GM21515 (cell line): ENCODE results near the gene BMP2K.

ENCODE experiments used
- ATAC-seq: cut with Tn5 transposase; IDR thresholded peaks from one replicate; pipeline ENCODE4 v1.9.1; 2021; ENCODE audit not compliant: unreplicated experiment

The BMP2K gene

DNA sequence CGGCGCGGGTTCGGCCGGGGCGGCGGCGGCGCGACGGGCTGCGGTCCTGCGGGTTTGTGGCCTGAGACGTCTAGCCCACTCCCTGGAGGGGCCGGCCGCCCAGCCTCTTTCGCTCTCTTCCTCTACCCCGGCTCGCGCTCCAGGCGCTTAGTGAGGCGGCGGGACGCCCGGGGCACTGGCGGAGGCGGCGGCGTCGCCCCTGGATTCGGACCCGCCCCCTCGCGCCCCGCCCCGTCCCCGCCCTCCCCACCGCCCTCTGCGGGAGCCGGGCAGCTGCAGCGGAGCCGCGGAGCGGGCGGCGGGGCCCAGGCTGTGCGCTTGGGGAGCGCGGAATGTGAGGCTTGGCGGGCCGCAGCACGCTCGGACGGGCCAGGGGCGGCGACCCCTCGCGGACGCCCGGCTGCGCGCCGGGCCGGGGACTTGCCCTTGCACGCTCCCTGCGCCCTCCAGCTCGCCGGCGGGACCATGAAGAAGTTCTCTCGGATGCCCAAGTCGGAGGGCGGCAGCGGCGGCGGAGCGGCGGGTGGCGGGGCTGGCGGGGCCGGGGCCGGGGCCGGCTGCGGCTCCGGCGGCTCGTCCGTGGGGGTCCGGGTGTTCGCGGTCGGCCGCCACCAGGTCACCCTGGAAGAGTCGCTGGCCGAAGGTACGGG is at the start of gene BMP2K:
Gene BMP2K (plus strand): TSS at position 272 of the 650 bp plus-strand sequence. CDS start 194 bp downstream, at position 466.
- ATAC-seq: peak; percentile 71

DNA sequence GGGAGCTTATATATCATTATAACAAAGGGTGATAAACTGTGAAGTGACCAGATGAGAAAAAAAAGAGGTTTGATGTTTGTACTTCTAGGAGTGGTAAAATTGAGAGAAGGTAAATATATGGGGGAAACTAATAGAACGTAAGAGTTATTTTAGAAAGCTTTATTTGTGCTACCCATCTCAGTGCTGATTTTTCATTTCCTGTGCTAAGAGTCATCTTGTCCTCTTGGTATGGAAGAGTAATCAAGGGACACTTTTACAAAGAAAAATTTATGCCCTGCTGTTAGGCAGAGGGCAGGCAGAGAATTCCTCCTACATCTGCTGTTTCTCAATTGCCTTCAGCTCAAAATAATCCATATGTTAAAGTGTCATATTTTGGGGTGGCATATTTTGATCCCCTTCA is 49.6 kb upstream of the BMP2K start:
- no peak for ATAC-seq

DNA sequence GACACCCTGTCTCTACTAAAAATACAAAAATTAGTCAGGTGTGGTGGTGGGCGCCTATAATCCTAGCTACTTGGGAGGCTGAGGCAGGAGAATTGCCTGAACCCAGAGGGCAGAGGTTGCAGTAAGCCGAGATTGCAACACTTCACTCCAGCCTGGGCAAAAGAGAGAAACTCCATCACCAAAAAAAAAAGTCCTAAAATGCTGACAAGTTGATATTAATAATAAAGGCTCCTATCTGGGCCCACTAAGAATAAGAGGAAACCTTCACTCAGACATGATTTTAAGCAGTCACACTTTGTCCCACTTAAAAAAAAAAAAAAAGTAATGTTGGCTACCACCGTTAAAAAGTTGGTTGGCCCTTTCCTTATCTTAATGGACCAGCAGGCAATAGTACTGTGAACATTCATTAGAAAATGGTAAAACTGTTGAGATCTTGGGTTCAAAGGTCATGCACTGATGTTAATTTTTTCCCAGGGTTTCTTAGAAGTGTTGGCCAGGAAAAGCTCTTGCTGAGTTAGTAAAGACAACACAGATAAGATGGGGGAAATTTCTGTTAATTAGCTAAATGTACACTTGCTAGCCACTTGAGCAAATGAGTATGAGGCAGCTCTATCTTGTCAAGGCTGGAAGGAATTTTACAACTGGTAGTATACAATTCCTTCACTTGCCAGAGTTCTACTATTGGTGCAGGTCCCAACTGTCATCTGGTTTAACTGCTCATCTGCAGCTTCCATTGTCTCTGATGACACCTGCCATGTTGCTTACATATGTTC is 43.6 kb upstream of the BMP2K start:
- no peak for ATAC-seq

DNA sequence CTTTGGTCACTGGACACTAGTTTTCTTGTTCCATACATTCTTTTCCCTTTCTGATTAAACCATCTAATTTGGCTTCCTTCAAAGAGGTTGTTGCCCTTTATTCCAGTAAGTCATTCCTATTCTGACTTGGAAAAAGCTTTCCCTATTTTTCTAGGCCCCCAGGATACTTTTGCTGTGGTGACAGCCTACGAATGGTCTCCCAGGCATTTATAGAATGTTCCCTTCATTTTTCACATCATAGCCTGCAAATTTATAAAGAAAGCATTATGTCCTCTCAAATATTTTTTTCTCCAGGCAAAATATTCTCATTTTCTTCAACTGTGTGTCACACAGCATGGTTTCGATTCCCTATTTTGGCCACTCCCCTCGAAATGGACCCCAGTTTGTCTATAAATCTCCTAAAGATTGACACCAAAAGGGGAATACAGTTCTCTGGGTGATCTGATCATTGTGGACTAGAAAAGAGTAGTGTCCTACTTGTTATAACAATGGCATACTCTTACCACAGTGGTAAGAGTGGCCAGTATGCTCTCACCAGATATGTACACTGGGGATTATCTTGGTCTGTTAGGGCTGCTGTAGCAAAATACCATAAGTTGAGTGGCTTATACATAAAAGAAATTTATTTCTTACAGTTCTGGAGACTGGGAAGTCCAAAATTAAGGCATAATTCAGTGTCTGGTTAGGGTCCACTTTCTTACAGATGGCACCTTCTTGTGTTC is 41.5 kb upstream of the BMP2K start:
- ATAC-seq: no peak

DNA sequence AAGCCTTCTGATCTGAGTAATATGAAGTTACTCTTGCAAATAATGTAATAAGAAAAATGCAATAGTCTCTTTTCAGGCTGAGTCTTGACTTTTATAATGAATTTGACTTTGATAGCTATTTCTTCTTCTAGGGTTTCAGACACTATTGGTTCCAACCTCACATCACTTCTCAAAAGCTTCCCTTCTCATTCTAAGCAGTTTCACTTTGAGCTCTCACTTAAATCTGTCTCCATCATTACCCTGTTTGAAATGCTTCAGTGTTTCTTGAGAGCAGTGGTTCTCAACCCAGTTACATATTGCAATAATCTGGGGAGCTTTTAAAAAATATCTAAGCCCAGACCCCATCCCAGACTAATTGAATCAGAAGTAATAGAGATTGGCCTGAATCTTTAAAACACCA is 40.5 kb upstream of the BMP2K start:
- peak; percentile 65 for ATAC-seq

- ATAC-seq: no peak
Observed at GRCh38 chr4:78737035-78737434, 39.1 kb upstream of the BMP2K start.

DNA sequence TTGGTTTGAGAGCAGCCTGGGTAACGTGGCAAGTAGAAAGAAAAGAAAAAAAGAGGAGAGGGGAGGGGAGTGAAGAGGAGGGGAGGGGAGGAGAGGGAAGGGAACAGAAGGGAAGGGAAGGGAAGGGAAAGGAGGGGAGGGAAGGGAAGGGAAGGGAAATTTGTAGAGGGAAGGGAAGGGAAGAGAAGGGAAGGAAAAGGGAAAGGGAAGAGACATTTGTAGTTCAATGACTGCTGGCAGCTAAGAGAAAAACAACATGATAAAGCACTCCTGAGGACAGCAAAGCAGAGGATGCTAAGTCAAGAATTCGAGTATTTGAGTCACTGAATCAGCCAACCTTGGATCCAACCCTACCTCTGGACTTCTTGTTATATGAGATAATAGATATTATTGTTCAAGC is 38.2 kb upstream of the BMP2K start:
- ATAC-seq: no peak

- ATAC-seq: no peak
Observed at GRCh38 chr4:78742300-78742699, 33.9 kb upstream of the BMP2K start.

- ATAC-seq: no peak
Observed at GRCh38 chr4:78747475-78747922, 28.7 kb upstream of the BMP2K start.

DNA sequence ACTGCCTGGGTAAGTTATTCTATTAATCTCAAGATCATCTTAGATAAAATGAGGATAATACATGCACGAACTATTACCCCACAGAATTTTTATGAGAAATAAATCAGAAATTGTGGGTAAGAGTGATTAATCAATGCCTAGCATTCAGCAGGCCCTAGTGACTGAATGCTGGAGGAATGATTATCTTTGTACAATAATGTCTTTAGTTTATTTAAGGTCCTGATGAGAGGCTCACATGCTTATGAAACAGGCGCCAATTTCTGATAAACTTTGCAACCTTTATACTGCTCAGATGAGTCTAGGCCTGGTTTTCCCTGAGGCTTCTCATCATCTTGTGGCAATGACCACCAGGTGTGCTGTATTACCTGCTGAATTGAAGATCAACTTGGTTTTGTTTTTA is 27.8 kb upstream of the BMP2K start:
- no peak for ATAC-seq

- ATAC-seq: peak; percentile 36
Observed at GRCh38 chr4:78749258-78749971, 26.7 kb upstream of the BMP2K start.

GRCh38 chr4:78749972-78750727 is 26.0 kb upstream of the BMP2K start:
- peak; percentile 85 for ATAC-seq

GRCh38 chr4:78753091-78753490 is 23.1 kb upstream of the BMP2K start:
- no peak for ATAC-seq

DNA sequence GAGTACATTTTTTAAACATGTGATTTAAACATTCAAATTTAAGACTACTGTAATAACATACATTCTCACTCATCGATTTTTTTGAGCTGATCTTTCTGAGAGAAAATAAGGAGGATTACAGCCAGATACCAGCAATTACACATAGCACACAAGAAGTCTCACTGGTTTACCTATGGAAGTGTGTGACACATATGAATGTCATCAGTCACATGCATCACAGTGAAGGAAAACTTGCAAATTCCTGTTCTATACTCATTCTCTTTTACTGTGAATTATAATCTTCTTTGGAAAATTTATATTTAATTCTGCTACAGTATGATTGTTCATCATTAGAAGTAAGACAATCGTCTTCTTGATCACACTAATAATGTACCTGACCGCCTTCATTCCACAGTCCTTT is 21.3 kb upstream of the BMP2K start:
- ATAC-seq: no peak

DNA sequence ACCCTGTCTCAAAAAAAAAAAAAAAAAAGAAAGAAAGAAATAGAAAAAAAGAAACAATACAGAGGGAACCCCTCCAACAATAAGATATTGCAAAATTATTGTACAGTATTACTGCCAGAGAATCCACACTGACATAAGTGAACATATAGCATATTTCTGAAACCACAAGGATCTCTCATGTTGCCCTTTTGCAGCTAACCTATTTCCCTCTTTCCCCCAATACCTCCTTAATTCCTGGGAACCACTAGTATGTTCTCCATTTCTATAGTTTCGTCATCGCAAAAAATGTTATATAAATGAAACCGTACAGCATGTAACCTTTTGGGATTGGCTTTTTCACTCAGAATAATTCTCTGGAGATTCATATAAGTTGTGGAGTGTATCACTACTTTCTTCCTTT is 20.0 kb upstream of the BMP2K start:
- no peak for ATAC-seq

GRCh38 chr4:78756776-78757175 is 19.4 kb upstream of the BMP2K start:
- no peak for ATAC-seq

DNA sequence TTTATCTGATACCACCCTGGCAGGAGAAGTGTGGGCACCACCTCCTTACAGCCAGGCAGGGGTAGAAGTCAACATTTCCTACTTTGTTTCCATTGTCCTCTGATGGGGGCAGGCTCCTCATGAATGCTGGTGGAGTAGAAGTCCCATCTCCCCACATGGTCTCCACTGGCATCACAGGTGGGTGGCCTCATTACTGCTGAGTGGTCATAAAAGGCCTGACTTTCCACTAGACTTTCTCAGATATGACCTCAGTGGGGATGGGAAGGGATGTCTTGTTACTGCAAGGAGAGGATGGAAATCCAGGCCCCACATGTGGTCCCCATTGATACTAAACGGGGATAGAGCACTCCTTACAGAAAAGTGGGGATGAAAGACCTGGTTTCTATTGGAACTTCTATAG is 18.6 kb upstream of the BMP2K start:
- no peak for ATAC-seq

DNA sequence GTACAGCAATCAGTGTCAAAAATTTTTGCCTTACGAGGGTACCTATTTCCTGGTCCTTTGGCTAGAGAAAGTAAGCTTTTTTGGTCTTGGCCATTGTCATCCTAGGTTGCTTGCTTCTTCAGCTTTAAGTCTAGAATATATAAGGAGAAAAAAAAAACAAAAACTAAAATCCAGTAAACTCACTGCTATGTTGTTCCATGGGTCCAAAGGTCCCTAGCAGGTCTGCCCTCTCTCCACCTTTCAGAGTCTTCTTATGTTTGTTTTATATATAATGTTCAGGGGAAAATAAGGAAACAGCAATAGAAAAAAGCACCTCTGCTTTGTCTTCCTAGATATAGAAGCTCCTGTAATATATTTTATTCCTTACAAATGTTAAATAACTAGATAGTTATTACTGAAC is 18.1 kb upstream of the BMP2K start:
- ATAC-seq: no peak

DNA sequence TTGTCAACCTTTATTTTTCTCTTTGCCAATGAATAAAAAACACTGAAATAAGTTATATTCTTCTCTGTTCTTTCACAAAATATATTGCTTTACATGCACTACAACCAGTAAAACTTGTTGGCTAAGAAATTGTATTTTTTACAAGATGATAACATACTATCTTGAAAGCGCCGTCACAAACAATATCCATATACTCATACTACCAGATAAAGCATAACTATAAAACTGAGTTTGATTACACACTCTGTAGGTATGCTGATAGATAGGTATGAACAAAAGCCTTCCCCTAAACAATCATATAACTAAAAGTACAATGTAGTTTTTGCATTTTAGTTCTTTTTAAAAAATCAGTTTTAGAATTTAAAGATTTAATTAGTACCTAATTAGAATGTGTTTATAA is 13.6 kb upstream of the BMP2K start:
- ATAC-seq: no peak

DNA sequence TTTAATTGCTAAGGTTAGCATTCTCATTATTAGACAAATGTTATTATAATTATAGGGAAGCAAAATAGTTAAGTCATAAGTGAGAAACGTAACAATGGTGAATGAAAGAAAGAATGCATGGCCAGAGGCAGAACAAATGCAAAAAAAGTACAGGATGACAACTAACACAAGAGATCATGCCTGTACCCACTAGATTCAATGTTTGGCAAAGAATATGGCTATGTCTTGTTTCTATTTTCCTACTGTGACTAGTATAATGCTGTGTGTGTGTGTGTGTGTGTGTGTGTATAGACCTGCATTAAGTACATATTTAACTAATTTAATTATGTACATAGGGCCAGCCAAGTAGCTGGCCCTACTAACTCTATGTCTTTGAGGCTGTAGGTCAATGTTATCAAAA is 12.9 kb upstream of the BMP2K start:
- ATAC-seq: no peak
